22Rv1 (cell line): Measurements from ENCODE around the gene TRIM25.
"Not testable (repeated sequence)": the region's sequence is repeated elsewhere in the genome, so short reads cannot be mapped to it uniquely, and the experiment has no call there.

Source experiments
- H3K27ac ChIP-seq: fragments of 450-650 bp; 2 replicates; pipeline ENCODE4 v1.5.1; 2017
- ZFX ChIP-seq: fragments of 450-650 bp; IDR thresholded peaks from 2 replicates; pipeline ENCODE4 v1.6.1; 2017; ENCODE audit warnings: antibody characterized with exemption, borderline replicate concordance
- TF ChIP-seq, protein P1 (sequence below): fragments of 450-650 bp; IDR thresholded peaks from 2 replicates; pipeline ENCODE4 v1.5.1; 2017; ENCODE audit warnings: mild to moderate bottlenecking

Gene TRIM25

DNA sequence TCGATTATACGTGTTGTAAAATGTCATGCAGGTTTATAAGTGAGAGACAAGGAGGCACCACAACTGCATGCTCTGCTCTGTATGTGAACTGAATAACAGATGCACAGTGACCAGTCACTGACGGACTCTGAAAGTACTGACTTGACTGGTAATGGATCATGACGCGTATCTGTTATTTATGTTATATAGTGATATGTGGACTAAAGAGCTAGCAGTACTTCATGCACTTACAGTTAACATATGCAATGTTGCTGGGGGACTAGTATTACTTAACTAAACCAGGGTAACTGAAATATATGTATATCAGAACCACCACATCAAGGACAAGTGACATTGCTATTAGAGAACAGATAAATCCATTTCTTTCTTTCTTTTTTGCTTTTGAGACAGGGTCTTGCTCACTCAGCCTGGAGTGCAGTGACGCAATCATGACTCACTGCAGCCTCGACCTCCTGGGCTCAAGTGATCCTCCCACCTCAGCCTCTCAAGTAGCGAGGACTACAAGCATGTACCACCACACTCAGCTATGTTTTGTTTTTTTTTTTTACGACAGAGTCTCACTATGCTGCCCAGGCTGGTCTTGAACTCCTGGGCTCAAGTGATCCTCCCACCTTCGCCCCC, 29.8 kb upstream of the TRIM25 start:
- TF ChIP-seq, protein P1, sequence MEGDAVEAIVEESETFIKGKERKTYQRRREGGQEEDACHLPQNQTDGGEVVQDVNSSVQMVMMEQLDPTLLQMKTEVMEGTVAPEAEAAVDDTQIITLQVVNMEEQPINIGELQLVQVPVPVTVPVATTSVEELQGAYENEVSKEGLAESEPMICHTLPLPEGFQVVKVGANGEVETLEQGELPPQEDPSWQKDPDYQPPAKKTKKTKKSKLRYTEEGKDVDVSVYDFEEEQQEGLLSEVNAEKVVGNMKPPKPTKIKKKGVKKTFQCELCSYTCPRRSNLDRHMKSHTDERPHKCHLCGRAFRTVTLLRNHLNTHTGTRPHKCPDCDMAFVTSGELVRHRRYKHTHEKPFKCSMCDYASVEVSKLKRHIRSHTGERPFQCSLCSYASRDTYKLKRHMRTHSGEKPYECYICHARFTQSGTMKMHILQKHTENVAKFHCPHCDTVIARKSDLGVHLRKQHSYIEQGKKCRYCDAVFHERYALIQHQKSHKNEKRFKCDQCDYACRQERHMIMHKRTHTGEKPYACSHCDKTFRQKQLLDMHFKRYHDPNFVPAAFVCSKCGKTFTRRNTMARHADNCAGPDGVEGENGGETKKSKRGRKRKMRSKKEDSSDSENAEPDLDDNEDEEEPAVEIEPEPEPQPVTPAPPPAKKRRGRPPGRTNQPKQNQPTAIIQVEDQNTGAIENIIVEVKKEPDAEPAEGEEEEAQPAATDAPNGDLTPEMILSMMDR: no peak
- TF ChIP-seq ZFX: no peak
- no peak overlapping the region for H3K27ac ChIP-seq

DNA sequence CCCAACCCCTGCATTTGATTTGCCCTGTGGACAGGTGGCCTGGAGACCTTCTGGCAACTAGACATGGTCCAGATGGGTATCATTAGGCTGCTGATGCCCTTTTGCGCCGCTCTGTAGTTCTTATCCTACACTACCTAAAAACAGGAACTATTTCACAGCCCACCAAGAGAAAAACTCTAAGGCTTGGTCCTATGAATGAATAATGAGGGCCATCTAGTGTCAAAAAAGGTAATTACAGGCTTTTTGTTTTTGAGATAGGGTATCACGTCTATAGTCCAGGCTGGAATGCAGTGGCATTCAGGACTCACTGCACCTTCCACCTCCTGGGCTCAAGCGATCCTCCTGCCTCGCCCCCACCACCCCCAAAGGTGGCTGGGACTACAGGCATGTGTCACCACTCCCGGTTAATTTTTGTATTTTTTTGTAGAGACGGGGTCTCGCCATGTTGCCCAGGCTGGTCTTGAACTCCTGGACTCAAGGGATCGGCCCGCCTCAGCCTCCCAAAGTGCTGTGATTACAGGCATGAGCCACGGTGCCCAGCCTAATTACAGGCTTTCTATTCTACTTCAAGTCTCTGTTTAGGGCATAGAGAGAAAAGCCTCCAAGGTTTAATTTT, 26.1 kb upstream of the TRIM25 start:
- no peak for TF ChIP-seq ZFX
- TF ChIP-seq, protein P1: peak; percentile 81
- H3K27ac ChIP-seq: no peak overlapping the region

DNA sequence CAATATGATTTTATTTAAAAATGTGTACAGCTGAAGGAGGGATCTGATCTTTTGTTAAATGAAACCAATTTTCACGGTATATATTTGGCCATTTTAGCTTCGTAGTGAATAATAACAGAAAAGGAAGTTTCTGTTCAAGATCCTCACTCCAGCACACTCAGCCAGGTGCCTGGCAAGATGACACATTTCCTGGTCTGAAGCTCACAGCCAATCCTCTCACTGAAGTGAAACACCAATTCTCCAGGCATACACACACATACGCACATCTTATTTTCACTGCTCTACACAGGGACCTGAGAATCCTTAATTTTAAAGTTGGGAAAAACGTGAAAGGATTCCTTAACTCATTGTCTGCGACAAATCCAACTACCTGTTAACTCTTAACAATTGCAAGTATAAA, 24.4 kb upstream of the TRIM25 start:
- H3K27ac ChIP-seq: not testable (repeated sequence)

DNA sequence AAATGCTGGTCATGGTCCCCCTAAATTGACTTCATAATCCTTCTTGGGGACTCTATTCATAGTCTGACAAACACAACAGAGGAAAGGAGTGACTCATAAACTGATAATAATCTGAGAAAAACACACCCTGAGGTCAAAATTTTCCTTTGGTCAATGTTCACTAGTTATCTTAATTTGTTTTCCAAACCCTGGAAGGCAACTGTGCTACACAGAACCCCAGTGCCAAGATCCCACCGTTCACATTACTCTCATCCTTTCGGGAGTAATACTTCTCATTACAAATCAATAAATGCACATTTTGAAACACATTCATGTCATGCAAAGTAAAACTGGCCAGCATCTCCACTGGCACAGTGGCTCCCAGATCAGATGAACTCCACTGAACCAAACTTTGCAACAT, 23.8 kb upstream of the TRIM25 start:
- no peak overlapping the region for H3K27ac ChIP-seq
- TF ChIP-seq, protein P1: no peak
- no peak for TF ChIP-seq ZFX

DNA sequence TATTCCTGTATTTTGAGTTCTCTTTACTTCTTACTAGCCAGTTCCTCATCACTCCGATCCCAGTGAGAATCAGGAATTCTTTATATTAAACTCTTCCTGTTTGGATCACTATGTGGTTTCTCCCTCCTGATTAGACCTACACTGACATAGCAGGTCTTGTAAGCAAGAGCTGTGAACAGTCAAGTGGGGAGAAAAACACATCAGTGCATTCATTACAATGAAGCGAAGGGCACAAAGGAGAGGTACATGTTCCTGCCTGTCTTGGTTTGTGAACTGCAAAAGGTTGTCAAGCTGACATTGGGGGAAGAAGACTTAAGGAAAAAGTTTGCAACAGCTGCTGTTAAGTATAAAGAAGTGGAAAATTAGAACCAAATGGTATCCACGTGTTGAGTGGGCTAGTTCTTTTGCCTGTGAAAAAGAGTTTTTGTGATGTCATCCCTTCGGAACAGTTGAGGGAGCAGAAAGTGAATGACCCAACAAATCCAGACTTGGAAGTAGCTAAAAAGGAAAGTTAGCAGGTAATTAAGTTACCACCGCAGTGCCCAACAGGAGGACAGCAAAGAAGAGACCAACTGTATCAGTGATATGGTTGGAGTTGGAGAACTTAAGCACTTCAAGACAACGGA, 23.0 kb upstream of the TRIM25 start:
- TF ChIP-seq, protein P1: no peak
- TF ChIP-seq ZFX: no peak
- no peak overlapping the region for H3K27ac ChIP-seq

DNA sequence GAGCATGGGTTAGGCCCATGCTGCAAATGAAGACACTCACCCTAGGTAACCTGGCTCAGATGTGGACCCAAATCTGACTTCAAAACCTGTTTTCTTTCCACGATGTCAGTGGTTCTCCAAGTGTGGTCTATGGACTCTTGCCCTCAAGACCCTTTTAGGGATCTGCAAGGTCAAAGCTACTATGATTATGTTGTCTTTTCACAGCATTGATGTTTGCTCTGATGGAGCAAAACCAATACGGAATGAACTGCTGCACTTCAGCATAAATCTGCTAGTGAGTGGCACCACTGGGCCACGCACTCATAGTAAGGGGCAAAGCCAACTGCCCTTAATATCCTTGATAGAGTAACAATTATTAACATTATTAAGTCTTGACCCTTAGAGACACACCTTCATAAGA, 21.6 kb upstream of the TRIM25 start:
- H3K27ac ChIP-seq: no peak overlapping the region
- TF ChIP-seq ZFX: no peak
- TF ChIP-seq, protein P1: no peak

DNA sequence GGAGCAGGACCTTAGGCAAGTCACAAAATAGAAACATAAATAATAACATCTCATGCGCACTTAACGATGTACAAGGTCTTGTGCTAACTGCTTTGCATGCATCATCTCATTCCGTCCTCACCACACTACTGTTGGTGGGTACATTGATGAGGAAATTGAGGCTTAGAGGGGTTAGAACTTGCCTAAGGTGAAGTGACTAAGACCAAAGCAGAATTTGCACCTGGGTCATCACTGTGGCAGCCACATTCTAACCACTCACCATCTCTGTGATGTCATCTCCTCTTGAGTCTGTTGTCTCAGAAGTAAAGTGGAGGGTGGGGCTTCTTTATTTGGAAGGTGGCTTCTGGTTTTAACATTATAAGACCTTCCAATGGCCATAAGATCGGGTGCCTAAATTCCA, 20.4 kb upstream of the TRIM25 start:
- no peak for TF ChIP-seq ZFX
- TF ChIP-seq, protein P1: no peak
- H3K27ac ChIP-seq: no peak overlapping the region
